ENCODE measurements around the gene NLGN3. TPM values are rescaled to one million over a fixed set of nuclear protein-coding genes. Genes with fewer than 3 reads are reported as not detected.

The NLGN3 gene
- total RNA-seq, 1 experiment from 2014 or later: 0.65 TPM

GRCh38 chrX:71102292-71102691 is 42.3 kb upstream of the NLGN3 start:
- Histone ChIP-seq H3K9me3 (ENCODE audit: insufficient read depth, low read depth) (no peaks in the 10 kb centered on the region), H3K4me1 (replicated peaks; ENCODE audit: insufficient read depth) (no peaks in the 10 kb centered on the region), H3K79me2 (ENCODE audit: low read depth) (no peaks in the 10 kb centered on the region), H3K4me2 (no peak overlapping the region), H4K20me1 (ENCODE audit: insufficient read depth) (no peaks in the 10 kb centered on the region), H3K36me3 (ENCODE audit: low read depth) (no peaks in the 10 kb centered on the region), H3K27me3 (ENCODE audit: insufficient read depth, low read depth) (no peaks in the 10 kb centered on the region), H3K9me2 (ENCODE audit: insufficient read depth) (no peaks in the 10 kb centered on the region), H2AFZ (no peak overlapping the region), H3K4me3 (no peak overlapping the region), H3K27ac (no peak overlapping the region), H3F3A (ENCODE audit: insufficient read depth, low read depth) (no peaks in the 10 kb centered on the region)
- ChIA-PET POLR2A (ENCODE audit: unreplicated experiment) (no interaction called here), CTCF (no interaction called here)
- TSS peak; percentile 15 for BruUV-seq (replicated peaks)
- intact Hi-C loops (cut with micrococcal nuclease; ENCODE audit: unreplicated experiment): no loop called here
- DNase-seq: no peak
- TF ChIP-seq CTCF (conservative IDR thresholded peaks at IDR 0.05): no peak
- no peak for TF ChIP-seq EZH2 (IDR thresholded peaks at IDR 0.05; ENCODE audit: low read depth)

- H2AFZ ChIP-seq: no peak overlapping the region
- no peaks in the 10 kb centered on the region for H3F3A ChIP-seq (ENCODE audit: insufficient read depth, low read depth)
- intact Hi-C loops (cut with micrococcal nuclease; ENCODE audit: unreplicated experiment): no loop called here
- TF ChIP-seq EZH2 (IDR thresholded peaks at IDR 0.05; ENCODE audit: low read depth) (no peak), CTCF (conservative IDR thresholded peaks at IDR 0.05) (no peak)
- no peaks in the 10 kb centered on the region for H4K20me1 ChIP-seq (ENCODE audit: insufficient read depth)
- no peak for DNase-seq
- H3K27me3 ChIP-seq (ENCODE audit: insufficient read depth, low read depth): no peaks in the 10 kb centered on the region
- no peaks in the 10 kb centered on the region for H3K36me3 ChIP-seq (ENCODE audit: low read depth)
- BruUV-seq (replicated peaks): no TSS peak
- ChIA-PET CTCF (no interaction called here), POLR2A (ENCODE audit: unreplicated experiment) (no interaction called here)
- no peak overlapping the region for H3K4me2 ChIP-seq
- no peak overlapping the region for H3K4me3 ChIP-seq
- H3K27ac ChIP-seq: no peak overlapping the region
- no peaks in the 10 kb centered on the region for H3K79me2 ChIP-seq (ENCODE audit: low read depth)
- no peaks in the 10 kb centered on the region for H3K4me1 ChIP-seq (replicated peaks; ENCODE audit: insufficient read depth)
- no peaks in the 10 kb centered on the region for H3K9me2 ChIP-seq (ENCODE audit: insufficient read depth)
- H3K9me3 ChIP-seq (ENCODE audit: insufficient read depth, low read depth): no peaks in the 10 kb centered on the region
Observed at GRCh38 chrX:71103110-71103983, 41.3 kb upstream of the NLGN3 start.

- POLR2A ChIA-PET (ENCODE audit: unreplicated experiment): no interaction called here
- Histone ChIP-seq H3K9me3 (ENCODE audit: insufficient read depth, low read depth) (no peaks in the 10 kb centered on the region), H3K4me1 (replicated peaks; ENCODE audit: insufficient read depth) (no peaks in the 10 kb centered on the region), H3K4me3 (no peak overlapping the region), H3K79me2 (ENCODE audit: low read depth) (no peaks in the 10 kb centered on the region), H3K9me2 (ENCODE audit: insufficient read depth) (no peaks in the 10 kb centered on the region), H3K27ac (no peak overlapping the region), H3F3A (ENCODE audit: insufficient read depth, low read depth) (no peaks in the 10 kb centered on the region), H4K20me1 (ENCODE audit: insufficient read depth) (no peaks in the 10 kb centered on the region), H2AFZ (no peak overlapping the region), H3K36me3 (ENCODE audit: low read depth) (no peaks in the 10 kb centered on the region), H3K27me3 (ENCODE audit: insufficient read depth, low read depth) (no peaks in the 10 kb centered on the region), H3K4me2 (no peak overlapping the region)
- intact Hi-C loops (cut with micrococcal nuclease; ENCODE audit: unreplicated experiment): no loop called here
- no TSS peak for BruUV-seq (replicated peaks)
- CTCF ChIA-PET: no interaction called here
- no peak for TF ChIP-seq EZH2 (IDR thresholded peaks at IDR 0.05; ENCODE audit: low read depth)
- no peak for TF ChIP-seq CTCF (conservative IDR thresholded peaks at IDR 0.05)
- DNase-seq: no peak
Observed at GRCh38 chrX:71105628-71106027, 39.0 kb upstream of the NLGN3 start.
